ENCODE results near the gene CALCA. TPM values are rescaled to one million over a fixed set of nuclear protein-coding genes. Genes with fewer than 3 reads are reported as not detected.

The CALCA gene
- total RNA-seq, 1 experiment from 2014 or later = not detected

- Mint-ChIP-seq H3K27me3 (ENCODE audit: unreplicated experiment) (peaks cover 90% of the 10 kb centered on the region), H3K36me3 (ENCODE audit: insufficient read depth, unreplicated experiment) (no peaks in the 10 kb centered on the region), H3K9me3 (ENCODE audit: low read depth, unreplicated experiment) (no peaks in the 10 kb centered on the region), H3K4me3 (ENCODE audit: low read depth, unreplicated experiment) (no peak overlapping the region), H3K4me1 (ENCODE audit: low read depth, unreplicated experiment) (peaks cover 10% of the 10 kb centered on the region), H3K27ac (ENCODE audit: unreplicated experiment) (no peak overlapping the region)
- no peak for DNase-seq
- intact Hi-C loops (cut with micrococcal nuclease; ENCODE audit: unreplicated experiment) = no loop called here
- no peak for TF ChIP-seq CTCF (IDR thresholded peaks at IDR 0.05; ENCODE audit: unreplicated experiment)
- CTCF ChIA-PET = no interaction called here
- BruUV-seq (replicated peaks) = no TSS peak
These were observed 5.1 kb upstream of the CALCA start for GRCh38 chr11:14977101-14977880.

GRCh38 chr11:14975252-14975587, 3.1 kb upstream of the CALCA start:
- Mint-ChIP-seq H3K27ac (ENCODE audit: unreplicated experiment) (no peak overlapping the region), H3K27me3 (ENCODE audit: unreplicated experiment) (peaks cover 96% of the 10 kb centered on the region), H3K9me3 (ENCODE audit: low read depth, unreplicated experiment) (no peaks in the 10 kb centered on the region), H3K36me3 (ENCODE audit: insufficient read depth, unreplicated experiment) (no peaks in the 10 kb centered on the region), H3K4me3 (ENCODE audit: low read depth, unreplicated experiment) (peak overlapping the region; percentile 50), H3K4me1 (ENCODE audit: low read depth, unreplicated experiment) (peaks cover 10% of the 10 kb centered on the region)
- CTCF ChIA-PET = interaction anchor here (1.0 to 3.1 kb wide), 4 partner anchors 31 to 123 kb away, joined by 3 to 23 read pairs (median 4); partner anchors contain the start of gene CALCB
- BruUV-seq (replicated peaks) = no TSS peak
- DNase-seq = no peak
- intact Hi-C loops (cut with micrococcal nuclease; ENCODE audit: unreplicated experiment) = loop anchor here (2.0 kb wide), 2 partner anchors 66 to 100 kb away; no protein-coding TSS in a partner anchor
- TF ChIP-seq CTCF (IDR thresholded peaks at IDR 0.05; ENCODE audit: unreplicated experiment) = no peak

GRCh38 chr11:14974515-14975251, 2.5 kb upstream of the CALCA start:
- peak; percentile 63 for TF ChIP-seq CTCF (IDR thresholded peaks at IDR 0.05; ENCODE audit: unreplicated experiment)
- no peaks in the 10 kb centered on the region for H3K36me3 Mint-ChIP-seq (ENCODE audit: insufficient read depth, unreplicated experiment)
- no peaks in the 10 kb centered on the region for H3K9me3 Mint-ChIP-seq (ENCODE audit: low read depth, unreplicated experiment)
- peak overlapping the region; percentile 50 for H3K4me3 Mint-ChIP-seq (ENCODE audit: low read depth, unreplicated experiment)
- H3K27ac Mint-ChIP-seq (ENCODE audit: unreplicated experiment) = no peak overlapping the region
- H3K27me3 Mint-ChIP-seq (ENCODE audit: unreplicated experiment) = peaks cover 95% of the 10 kb centered on the region
- peak; percentile 68 for DNase-seq
- intact Hi-C loops (cut with micrococcal nuclease; ENCODE audit: unreplicated experiment) = loop anchor here (2.0 to 5.0 kb wide), 4 partner anchors 33 to 238 kb away; no protein-coding TSS in a partner anchor
- no TSS peak for BruUV-seq (replicated peaks)
- CTCF ChIA-PET = interaction anchor here (0.7 to 3.1 kb wide), 6 partner anchors 29 to 185 kb away, joined by 3 to 23 read pairs (median 4); partner anchors contain the start of gene CALCB
- H3K4me1 Mint-ChIP-seq (ENCODE audit: low read depth, unreplicated experiment) = peaks cover 10% of the 10 kb centered on the region

DNA sequence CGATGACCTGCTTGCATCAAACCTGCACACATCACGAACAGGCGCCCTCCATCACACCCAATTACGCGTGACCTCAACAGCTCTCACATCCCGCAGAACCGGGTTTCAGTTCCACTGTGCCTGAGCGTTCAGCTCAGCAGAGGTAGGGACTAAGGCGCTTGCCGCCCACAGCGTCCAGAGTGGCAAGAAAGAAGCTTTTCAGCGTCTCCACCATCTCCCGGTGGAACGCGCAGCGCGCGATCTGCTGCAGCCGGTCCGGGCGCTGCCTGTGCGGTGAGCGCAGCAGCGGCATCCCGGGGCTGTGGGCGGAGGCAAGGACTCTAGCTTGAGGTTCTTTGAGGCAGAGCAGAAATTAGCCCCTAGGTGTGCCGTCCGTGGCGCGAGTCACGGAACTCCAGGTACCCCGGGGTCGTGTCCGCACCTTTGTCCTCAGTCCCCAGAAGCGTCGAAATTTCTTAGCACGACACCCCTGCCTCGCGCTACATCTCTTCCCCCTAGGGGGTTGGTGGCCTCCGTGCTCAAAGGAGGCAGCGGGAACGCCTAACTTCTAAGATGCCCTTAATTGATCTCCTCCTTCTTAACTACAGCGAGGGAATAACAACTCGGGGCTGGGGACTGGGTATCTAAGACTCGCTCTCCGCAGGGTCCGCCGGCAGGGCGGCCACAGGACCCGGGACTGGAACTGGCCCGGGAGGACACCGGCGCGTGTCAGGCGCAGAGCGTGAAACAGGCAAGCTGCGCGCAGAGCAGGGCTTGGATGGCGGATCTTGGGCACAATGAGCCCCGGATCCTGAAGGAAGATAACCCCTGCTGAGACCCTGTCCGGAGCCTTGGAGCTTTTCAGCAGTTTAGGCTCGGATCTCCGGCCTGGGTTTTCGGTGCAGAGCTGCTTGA, 1.7 kb upstream of the CALCA start:
- H3K36me3 Mint-ChIP-seq (ENCODE audit: insufficient read depth, unreplicated experiment) = no peaks in the 10 kb centered on the region
- CTCF ChIA-PET = interaction anchor here (0.7 to 3.1 kb wide), 6 partner anchors 28 to 184 kb away, joined by 3 to 23 read pairs (median 4); partner anchors contain the start of gene CALCB
- peak; percentile 19 for DNase-seq
- no peak overlapping the region for H3K27ac Mint-ChIP-seq (ENCODE audit: unreplicated experiment)
- TF ChIP-seq CTCF (IDR thresholded peaks at IDR 0.05; ENCODE audit: unreplicated experiment) = no peak
- no peaks in the 10 kb centered on the region for H3K9me3 Mint-ChIP-seq (ENCODE audit: low read depth, unreplicated experiment)
- no TSS peak for BruUV-seq (replicated peaks)
- intact Hi-C loops (cut with micrococcal nuclease; ENCODE audit: unreplicated experiment) = loop anchor here (2.0 to 5.0 kb wide), 4 partner anchors 33 to 238 kb away; no protein-coding TSS in a partner anchor
- peaks cover 95% of the 10 kb centered on the region for H3K27me3 Mint-ChIP-seq (ENCODE audit: unreplicated experiment)
- H3K4me1 Mint-ChIP-seq (ENCODE audit: low read depth, unreplicated experiment) = peaks cover 10% of the 10 kb centered on the region
- peak overlapping the region; percentile 50 for H3K4me3 Mint-ChIP-seq (ENCODE audit: low read depth, unreplicated experiment)

All from Calu3 (cell line).